GM19023 (cell line): ENCODE data around the gene PDZD8.
A peak's percentile ranks its signal among the peaks of the same experiment; 100 is the strongest.

Source experiments
- ATAC-seq: cut with Tn5 transposase; IDR thresholded peaks from one replicate; pipeline ENCODE4 v1.9.1; 2021; ENCODE audit warnings: mild to moderate bottlenecking, moderate library complexity; ENCODE audit not compliant: unreplicated experiment

The PDZD8 gene

GRCh38 chr10:117399341-117400196 is 24.3 kb upstream of the PDZD8 start:
- no peak for ATAC-seq

GRCh38 chr10:117398029-117398428 is 22.8 kb upstream of the PDZD8 start:
- no peak for ATAC-seq

GRCh38 chr10:117391436-117392205 is 16.4 kb upstream of the PDZD8 start:
- ATAC-seq: no peak

- ATAC-seq: no peak
Measured at GRCh38 chr10:117390420-117390819, 15.2 kb upstream of the PDZD8 start.

- ATAC-seq: no peak
Measured at GRCh38 chr10:117386805-117387204, 11.6 kb upstream of the PDZD8 start.

GRCh38 chr10:117382861-117383260 is 7.6 kb upstream of the PDZD8 start:
- ATAC-seq: no peak

GRCh38 chr10:117374506-117375359 is 507 bp downstream of the PDZD8 start:
- ATAC-seq: peak; percentile 29

- no peak for ATAC-seq
Measured at GRCh38 chr10:117373823-117374505, 1.3 kb downstream of the PDZD8 start.

GRCh38 chr10:117370205-117370604 is 5.0 kb downstream of the PDZD8 start:
- ATAC-seq: no peak

- ATAC-seq: no peak
Measured at GRCh38 chr10:117367718-117368117, 7.5 kb downstream of the PDZD8 start.

GRCh38 chr10:117366741-117367140 is 8.5 kb downstream of the PDZD8 start:
- no peak for ATAC-seq

GRCh38 chr10:117365612-117366011 is 9.6 kb downstream of the PDZD8 start:
- no peak for ATAC-seq

GRCh38 chr10:117364110-117364960 is 10.9 kb downstream of the PDZD8 start:
- ATAC-seq: no peak

- ATAC-seq: no peak
Measured at GRCh38 chr10:117363028-117363427, 12.2 kb downstream of the PDZD8 start.

GRCh38 chr10:117362313-117362712 is 12.9 kb downstream of the PDZD8 start:
- no peak for ATAC-seq

- peak; percentile 42 for ATAC-seq
Measured at GRCh38 chr10:117360994-117361667, 14.1 kb downstream of the PDZD8 start.

GRCh38 chr10:117360016-117360415 is 15.2 kb downstream of the PDZD8 start:
- ATAC-seq: no peak

GRCh38 chr10:117355072-117355471 is 20.2 kb downstream of the PDZD8 start:
- no peak for ATAC-seq

- no peak for ATAC-seq
Measured at GRCh38 chr10:117353684-117354083, 21.6 kb downstream of the PDZD8 start.
